Right ventricle myocardium inferior (tissue), 1 donor: Measurements from ENCODE around the gene JCAD. TPM values are rescaled to one million over a fixed set of nuclear protein-coding genes. Genes with fewer than 3 reads are reported as not detected.
"Not testable (repeated sequence)": the region's sequence is repeated elsewhere in the genome, so short reads cannot be mapped to it uniquely, and the experiment has no call there.

ENCODE experiments used
- ATAC-seq: fragments of 200-7000 bp; cut with Tn5 transposase; one replicate; pipeline ENCODE4 v1.9.1; 2020; ENCODE audit warnings: mild to moderate bottlenecking, moderate library complexity
- DNase-seq: peaks from one replicate; pipeline ENCODE4 v3.0.0; 2021; ENCODE audit errors: missing footprints
- intact Hi-C: fragments of 100-400 bp; cut with DNase I; formaldehyde crosslinking; loops from one replicate; pipeline ENCODE4 v1.11.0; 2022
- long read RNA-seq: library from polyadenylated mRNA; unstranded; transcript quantifications from one replicate; pipeline ENCODE4 v2.0.0, GENCODE V29; 2021
- total RNA-seq: library from RNA; stranded (reverse); fragmentation: NEBNext Ultra II Directional; extraction: Animal tissue kit (Norgen Biotek cat#: 25700); gene quantifications from one replicate; pipeline ENCODE4 v1.2.1, GENCODE V29; 2021
- donor health status: DM: no; HTN: yes; CAD: no; lungs with severe emphysema.

Gene JCAD, protein sequence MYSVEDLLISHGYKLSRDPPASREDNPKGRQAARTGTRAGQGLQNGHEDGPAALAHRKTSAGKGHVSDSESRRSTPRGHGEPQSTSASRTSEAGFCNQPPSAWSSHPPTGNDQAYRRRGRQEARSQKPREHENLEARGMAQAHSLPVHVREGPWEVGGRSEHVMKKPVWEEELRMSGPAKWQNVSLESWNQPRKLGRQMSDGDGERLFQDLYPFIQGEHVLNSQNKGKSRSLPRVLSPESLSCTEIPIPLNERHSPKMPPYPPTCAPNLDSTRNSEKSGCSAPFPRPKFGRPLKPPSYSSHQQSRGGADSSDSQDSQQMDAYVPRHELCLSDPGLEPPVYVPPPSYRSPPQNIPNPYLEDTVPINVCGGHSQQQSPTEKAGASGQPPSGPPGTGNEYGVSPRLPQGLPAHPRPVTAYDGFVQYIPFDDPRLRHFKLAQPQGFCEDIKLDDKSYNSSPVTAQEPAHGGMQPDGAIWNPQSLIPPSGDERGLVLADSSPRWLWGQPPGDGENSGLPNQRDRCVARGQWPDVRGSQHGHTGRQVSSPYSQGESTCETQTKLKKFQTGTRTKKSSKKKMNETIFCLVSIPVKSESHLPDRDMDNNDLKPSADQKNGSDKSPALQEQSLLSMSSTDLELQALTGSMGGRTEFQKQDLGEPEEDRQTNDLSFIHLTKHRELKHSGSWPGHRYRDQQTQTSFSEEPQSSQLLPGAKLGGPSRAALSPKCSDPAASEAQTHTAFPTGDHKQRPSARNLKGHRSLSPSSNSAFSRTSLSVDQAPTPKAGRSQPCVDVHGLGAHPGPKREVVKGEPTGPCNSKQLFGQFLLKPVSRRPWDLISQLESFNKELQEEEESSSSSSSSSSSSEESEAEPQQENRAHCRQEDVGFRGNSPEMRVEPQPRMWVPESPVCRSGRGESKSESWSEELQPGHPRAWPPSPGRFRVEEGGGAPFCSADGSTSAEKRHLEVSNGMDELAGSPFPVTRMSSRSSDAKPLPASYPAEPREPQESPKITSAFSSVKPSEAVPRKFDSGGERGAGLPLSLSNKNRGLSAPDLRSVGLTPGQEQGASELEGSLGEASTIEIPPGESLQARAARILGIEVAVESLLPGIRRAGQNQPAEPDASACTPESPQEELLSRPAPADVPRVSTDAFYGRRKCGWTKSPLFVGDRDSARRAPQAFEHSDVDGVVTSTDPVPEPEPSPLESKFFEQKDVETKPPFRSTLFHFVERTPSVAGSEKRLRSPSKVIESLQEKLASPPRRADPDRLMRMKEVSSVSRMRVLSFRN (N-terminal part only)
- total RNA-seq = 25.6 TPM
- long read RNA-seq, full-length matches to known transcripts = 1 of 3 reads
- long read RNA-seq, partial matches to known transcripts = 2 of 3 reads
- long read RNA-seq, other reads (novel, unspliced or antisense) = 0 of 3 reads

DNA sequence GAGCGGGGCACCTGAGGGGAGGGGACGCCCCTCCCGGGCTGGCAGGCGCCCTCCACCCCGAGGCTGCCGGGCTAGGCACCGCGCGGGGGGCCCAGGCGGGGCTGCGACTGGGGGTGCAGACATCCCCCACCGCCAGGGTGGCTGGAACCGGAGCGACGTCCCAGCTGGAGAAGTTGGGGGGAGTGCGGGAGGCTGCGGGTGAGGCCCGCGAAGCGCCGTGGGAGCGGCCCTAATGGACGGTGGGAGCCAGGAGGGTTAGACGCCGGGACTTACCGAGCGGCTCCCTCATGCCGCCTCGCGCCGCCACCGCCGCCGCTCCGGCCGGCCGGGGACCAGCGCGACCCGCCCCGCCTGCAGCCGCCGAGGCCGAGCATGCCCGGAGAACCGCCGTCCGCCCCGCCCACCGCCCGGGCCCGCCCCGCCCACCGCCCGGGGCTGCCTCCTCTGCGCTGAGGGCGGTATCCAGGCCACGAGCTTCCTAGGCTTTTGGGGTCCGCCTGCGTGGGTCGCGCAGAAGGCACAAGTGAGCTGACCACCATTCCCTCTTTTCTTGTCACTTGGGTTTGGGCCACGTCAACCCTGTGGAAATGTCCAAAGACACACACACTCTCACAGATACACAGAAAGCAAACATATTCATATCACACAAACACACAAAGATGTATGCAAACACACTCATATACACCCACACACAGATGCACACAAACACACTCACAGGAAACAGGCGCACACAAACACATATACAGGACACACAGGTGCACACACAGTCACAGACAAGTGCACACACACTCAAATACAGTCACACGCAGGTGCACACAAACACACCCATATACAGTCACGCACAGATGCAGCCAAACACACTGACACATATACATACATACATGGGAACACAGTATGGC, at the start of gene JCAD:
TSS of gene JCAD (minus strand) at position 378 of the 899 bp plus-strand sequence. CDS start 11,774 bp downstream, outside the sequence.
- intact Hi-C loops = loop anchor here (5.0 kb wide), 1 partner anchor 128 kb away; no protein-coding TSS in a partner anchor
- peak; percentile 91 for ATAC-seq
- peak; percentile 88 for DNase-seq

- intact Hi-C loops = no loop called here
- ATAC-seq = no peak
- DNase-seq = no peak
Observed at GRCh38 chr10:30106987-30107386, 47.6 kb upstream of the JCAD start.

- no peak for DNase-seq
- ATAC-seq = no peak
- intact Hi-C loops = no loop called here
Observed at GRCh38 chr10:30103595-30104320, 44.4 kb upstream of the JCAD start.

DNA sequence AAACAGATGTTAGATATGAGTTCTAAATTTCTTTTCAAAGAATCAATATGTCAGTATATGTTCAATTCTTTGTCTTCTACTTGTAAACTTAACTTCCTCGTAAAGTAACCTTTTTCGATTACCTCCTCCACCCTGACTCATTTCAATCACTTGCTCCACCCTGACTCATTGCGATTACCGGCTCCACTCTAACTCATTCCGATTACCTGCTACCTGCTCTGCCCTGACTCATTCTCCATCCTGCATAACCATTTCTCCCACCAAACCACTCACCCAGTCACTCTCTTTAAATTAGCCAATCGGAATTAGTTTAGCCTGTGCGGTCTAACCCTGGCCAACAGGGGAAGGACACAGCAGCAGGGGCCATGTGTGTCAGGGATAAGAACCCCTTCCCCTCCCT, 40.3 kb upstream of the JCAD start:
- ATAC-seq, intact Hi-C loops, DNase-seq: not testable (repeated sequence)

DNA sequence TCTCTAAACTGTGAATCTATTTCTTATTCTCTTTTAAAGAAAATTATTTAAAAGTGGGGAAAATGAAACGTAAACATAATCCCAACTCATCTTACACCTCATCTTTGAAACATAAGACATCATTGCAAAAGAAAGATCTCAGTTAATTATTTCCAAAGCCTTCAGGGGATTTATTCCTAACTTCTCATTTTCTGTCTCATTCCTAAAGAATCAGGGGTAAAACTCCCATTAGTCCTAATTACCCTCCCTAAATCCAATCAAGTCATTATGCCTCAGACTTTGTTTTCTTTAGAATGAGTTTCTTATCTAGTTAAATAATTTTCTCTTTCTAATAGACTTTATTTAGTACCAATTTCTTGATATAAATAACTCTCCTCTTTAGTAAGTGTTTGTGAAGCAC, 39.7 kb upstream of the JCAD start:
- intact Hi-C loops = no loop called here
- ATAC-seq (no peak), DNase-seq (no peak)

DNA sequence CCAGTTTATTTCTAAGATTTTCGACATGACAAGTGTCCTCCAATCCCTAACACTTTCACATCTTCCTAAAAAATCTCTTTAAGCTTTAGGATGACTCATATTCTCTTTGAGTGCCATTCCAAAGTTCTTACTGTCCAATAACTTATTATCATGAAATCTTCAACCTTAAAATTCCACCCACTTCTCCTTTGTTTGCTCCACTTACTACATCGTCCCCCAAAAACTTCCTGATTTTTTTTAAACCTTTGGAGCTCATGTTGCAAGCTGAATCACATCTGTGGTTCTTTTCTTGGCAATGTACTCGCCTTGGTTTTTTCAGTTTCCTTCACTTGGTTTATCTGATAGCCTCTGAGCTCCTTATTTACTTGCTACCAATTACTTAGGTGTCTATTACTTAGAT, 39.2 kb upstream of the JCAD start:
- intact Hi-C loops = no loop called here
- DNase-seq (no peak), ATAC-seq (no peak)

- DNase-seq = no peak
- intact Hi-C loops = no loop called here
- ATAC-seq = no peak
Observed at GRCh38 chr10:30096564-30096963, 37.2 kb upstream of the JCAD start.

DNA sequence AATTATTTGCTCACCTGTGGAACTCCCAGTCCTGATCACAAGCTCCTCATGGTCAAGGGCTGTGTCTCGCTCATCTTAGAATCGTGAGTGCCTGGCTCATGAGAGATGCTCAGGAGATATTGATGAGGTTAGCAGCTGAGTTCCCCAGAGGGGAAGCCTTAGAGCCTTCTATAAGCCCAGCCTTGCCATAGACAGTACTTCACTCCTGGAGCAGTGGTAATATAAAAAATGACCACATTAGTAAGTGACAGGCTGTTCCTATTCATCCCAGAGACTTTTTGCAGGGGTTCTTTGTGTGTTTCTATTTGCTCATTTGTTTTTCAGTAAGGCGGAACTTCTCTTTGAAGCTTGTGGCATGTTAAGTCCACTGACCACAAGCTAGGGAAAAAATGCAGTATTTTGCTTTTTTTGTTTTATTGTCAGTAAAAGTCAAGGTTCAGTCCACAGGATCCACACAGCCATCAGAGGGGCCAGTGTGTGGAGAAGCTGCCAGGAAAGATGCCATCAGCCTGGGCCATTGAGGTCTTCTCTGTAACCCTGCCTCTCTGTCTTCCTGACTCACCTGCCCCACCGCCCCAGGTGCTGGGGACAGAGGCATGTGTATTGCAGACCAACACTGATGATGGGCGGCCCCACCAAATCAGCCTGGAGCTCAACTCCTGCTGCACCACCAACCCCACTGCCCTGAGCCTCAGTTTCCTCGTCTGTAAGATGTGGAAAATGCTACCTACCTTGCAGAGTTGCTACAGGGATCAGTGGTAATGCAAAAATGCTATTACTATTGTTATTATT, 36.4 kb upstream of the JCAD start:
- ATAC-seq (no peak), DNase-seq (no peak)
- intact Hi-C loops = no loop called here

GRCh38 chr10:30094601-30095000, 35.2 kb upstream of the JCAD start:
- intact Hi-C loops = no loop called here
- no peak for DNase-seq
- ATAC-seq = no peak

DNA sequence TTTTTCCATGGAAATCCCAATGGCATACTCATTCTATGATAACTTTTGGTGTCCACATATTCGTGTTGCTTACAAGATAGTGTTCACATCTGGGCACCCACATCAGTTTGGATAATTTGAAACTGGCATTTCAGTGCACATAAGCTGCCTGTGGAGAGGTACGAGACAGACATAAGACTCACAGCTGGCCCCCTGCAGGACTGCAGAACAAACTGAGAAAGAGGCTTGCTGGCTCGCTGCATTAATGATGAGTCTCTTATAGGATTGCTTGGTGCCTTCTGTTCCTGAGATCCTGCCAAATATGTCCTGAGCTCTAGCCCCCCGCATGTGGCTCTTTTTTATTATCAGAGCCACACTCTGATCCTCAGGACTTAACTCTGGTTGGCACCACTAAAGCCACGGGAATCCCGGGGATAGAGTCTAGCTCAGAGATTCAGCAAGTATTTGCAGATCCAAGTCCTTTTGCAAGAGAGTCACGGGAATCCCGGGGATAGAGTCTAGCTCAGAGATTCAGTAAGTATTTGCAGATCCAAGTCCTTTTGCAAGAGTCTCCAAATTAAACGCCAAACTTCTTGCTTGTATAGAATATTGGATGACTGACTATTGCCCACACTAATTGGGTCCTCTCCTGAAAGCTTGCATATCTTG, 34.0 kb upstream of the JCAD start:
- no peak for ATAC-seq
- intact Hi-C loops = no loop called here
- DNase-seq = no peak

GRCh38 chr10:30092151-30092790, 32.9 kb upstream of the JCAD start:
- ATAC-seq (no peak), DNase-seq (no peak)
- intact Hi-C loops = no loop called here

DNA sequence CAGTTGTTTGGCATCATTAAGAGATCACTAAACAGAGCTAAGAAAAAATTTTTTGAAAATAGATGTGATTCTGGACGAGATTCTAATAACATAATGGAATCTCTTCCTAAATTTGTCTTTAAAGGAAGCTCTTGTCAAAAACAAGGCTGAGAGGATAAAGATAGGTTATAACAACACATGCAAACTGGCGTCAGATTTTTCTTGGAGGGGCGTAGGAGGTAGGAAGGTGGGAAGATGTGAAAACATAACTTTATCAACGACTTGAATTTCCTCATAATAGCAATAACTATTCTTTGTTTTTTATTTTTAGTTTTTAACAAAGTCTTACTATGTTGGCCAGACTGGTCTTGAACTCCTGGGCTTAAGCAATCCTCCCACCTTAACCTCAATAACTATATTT, 31.8 kb upstream of the JCAD start:
- ATAC-seq (no peak), DNase-seq (no peak)
- intact Hi-C loops = no loop called here

DNA sequence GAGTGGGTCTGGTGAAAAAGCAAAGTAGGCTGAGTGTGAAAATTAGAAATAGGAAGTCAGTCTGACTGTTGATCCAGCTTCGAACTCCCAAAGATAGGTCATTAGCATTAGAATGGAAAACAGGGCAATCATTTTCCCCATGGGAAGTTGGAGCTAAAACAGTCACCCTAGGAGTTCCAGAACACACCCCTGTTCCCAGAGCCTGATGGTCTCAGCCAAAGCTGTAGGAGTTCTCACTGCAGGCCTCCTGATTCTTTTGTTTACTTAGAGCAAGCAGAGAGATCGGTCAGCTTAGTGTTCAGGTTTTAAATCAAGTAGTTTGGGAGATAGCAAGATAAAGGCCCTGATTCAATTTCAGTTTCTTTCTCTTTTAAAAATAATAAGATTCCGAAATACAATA, 28.8 kb upstream of the JCAD start:
- intact Hi-C loops = no loop called here
- ATAC-seq (no peak), DNase-seq (no peak)

DNA sequence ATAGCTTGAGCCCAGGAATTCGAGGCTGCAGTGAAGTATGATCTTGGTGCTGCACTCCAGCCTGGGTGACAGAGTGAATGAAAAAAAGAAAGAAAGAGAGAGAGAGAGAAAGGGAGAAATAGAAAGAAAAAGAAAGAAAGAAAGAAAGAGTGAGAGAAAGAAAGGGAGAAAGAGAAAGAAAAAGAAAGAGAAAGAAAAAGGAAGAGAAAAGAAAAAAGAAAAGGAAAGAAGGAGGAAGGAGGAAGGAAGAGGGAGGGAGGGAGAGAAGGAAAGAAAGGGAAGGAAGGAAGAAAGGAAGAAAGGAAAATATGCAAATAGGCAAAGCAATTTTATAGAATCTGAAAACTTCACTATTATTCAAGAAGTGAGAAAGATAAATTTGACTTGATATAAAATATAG, 24.5 kb upstream of the JCAD start:
- DNase-seq (no peak), ATAC-seq (no peak)
- intact Hi-C loops = no loop called here

DNA sequence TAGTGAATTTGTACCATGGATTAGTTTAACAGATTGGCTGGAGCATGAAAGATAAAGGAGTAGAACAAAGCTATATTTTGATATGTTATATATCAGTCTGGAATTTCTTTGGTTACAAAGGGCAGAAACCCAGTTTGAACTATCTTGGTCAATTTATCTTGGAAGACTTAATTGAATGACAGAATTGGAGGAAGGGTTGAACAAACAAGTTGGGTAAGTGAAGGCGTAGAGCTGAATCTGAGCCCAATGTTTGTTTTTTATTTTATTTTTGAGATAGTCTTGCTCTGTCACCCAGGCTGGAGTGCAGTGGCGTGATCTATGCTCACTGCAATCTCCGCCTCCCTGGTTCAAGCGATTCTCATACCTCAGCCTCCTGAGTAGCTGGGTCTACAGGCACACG, 21.8 kb upstream of the JCAD start:
- DNase-seq (no peak), ATAC-seq (no peak)
- intact Hi-C loops = no loop called here

GRCh38 chr10:30080161-30080560, 20.8 kb upstream of the JCAD start:
- intact Hi-C loops = no loop called here
- DNase-seq = no peak

More at GRCh38 chr10:30080161-30080560, 20.8 kb upstream of the JCAD start:
- ATAC-seq = no peak
